Measurements from ENCODE around the gene ANKS1A. TPM values are rescaled to one million over a fixed set of nuclear protein-coding genes. Genes with fewer than 3 reads are reported as not detected.
A peak's percentile ranks its signal among the peaks of the same experiment; 100 is the strongest.

ANKS1A gene
- total RNA-seq, 1 experiment from 2014 or later: 28.5 TPM

GRCh38 chr6:34887753-34888513 is 1.1 kb upstream of the ANKS1A start, which contains the start of gene TAF11:
Gene TAF11, minus strand, starts transcription at chr6:34888042. Its CDS starts 85 bp downstream, at chr6:34887957.
- TSS peak; percentile 81 for BruUV-seq (replicated peaks)
- H3K36me3 ChIP-seq (ENCODE audit: low read depth): no peaks in the 10 kb centered on the region
- TF ChIP-seq CTCF (conservative IDR thresholded peaks at IDR 0.05) (no peak), EZH2 (IDR thresholded peaks at IDR 0.05; ENCODE audit: low read depth) (no peak)
- ChIA-PET POLR2A (ENCODE audit: unreplicated experiment) (interaction anchor here (0.6 to 0.7 kb wide), 6 partner anchors 34 to 425 kb away, joined by 3 to 10 read pairs (median 4); no protein-coding TSS in a partner anchor), CTCF (interaction anchor here (0.6 kb wide), 1 partner anchor 724 kb away, joined by 4 read pairs; no protein-coding TSS in a partner anchor)
- peak; percentile 87 to 90 for DNase-seq
- peak within 1 kb of the TSS; percentile 91 for H3K4me3 ChIP-seq
- H4K20me1 ChIP-seq (ENCODE audit: insufficient read depth): peaks cover 19% of the 10 kb centered on the region
- H3K4me2 ChIP-seq: peak within 1 kb of the TSS; percentile 80
- peak within 1 kb of the TSS; percentile 57 for H3K27ac ChIP-seq
- peaks cover 21% of the 10 kb centered on the region for H3K4me1 ChIP-seq (replicated peaks; ENCODE audit: insufficient read depth)
- no peaks in the 10 kb centered on the region for H3K9me3 ChIP-seq (ENCODE audit: insufficient read depth, low read depth)
- peak within 1 kb of the TSS; percentile 92 for H2AFZ ChIP-seq
- H3K9me2 ChIP-seq (ENCODE audit: insufficient read depth): no peaks in the 10 kb centered on the region
- intact Hi-C loops (cut with micrococcal nuclease; ENCODE audit: unreplicated experiment): loop anchor here (1.0 kb wide), 2 partner anchors 96 to 131 kb away; partner anchors contain the start of genes BLTP3A and SNRPC
- no peaks in the 10 kb centered on the region for H3K27me3 ChIP-seq (ENCODE audit: insufficient read depth, low read depth)
- peaks cover 81% of the 10 kb centered on the region for H3K79me2 ChIP-seq (ENCODE audit: low read depth)
- H3F3A ChIP-seq (ENCODE audit: insufficient read depth, low read depth): peaks cover 22% of the 10 kb centered on the region

- H3K79me2 ChIP-seq (ENCODE audit: low read depth): peaks cover 81% of the 10 kb centered on the region
- H3K27ac ChIP-seq: peak overlapping the region; percentile 57
- no peak for DNase-seq
- TF ChIP-seq CTCF (conservative IDR thresholded peaks at IDR 0.05) (no peak), EZH2 (IDR thresholded peaks at IDR 0.05; ENCODE audit: low read depth) (no peak)
- peaks cover 21% of the 10 kb centered on the region for H3K4me1 ChIP-seq (replicated peaks; ENCODE audit: insufficient read depth)
- no peaks in the 10 kb centered on the region for H3K9me3 ChIP-seq (ENCODE audit: insufficient read depth, low read depth)
- H4K20me1 ChIP-seq (ENCODE audit: insufficient read depth): peaks cover 18% of the 10 kb centered on the region
- no peaks in the 10 kb centered on the region for H3K36me3 ChIP-seq (ENCODE audit: low read depth)
- peaks cover 17% of the 10 kb centered on the region; the same call in 1 of the 2 replicates for H3F3A ChIP-seq (ENCODE audit: insufficient read depth, low read depth)
- no TSS peak for BruUV-seq (replicated peaks)
- peak overlapping the region; percentile 92 for H2AFZ ChIP-seq
- ChIA-PET POLR2A (ENCODE audit: unreplicated experiment) (interaction anchor here (0.6 to 0.7 kb wide), 4 partner anchors 97 to 426 kb away, joined by 3 to 5 read pairs (median 4); no protein-coding TSS in a partner anchor), CTCF (interaction anchor here (0.6 kb wide), 1 partner anchor 724 kb away, joined by 4 read pairs; no protein-coding TSS in a partner anchor)
- H3K4me3 ChIP-seq: peak overlapping the region; percentile 91
- H3K27me3 ChIP-seq (ENCODE audit: insufficient read depth, low read depth): no peaks in the 10 kb centered on the region
- no peaks in the 10 kb centered on the region for H3K9me2 ChIP-seq (ENCODE audit: insufficient read depth)
- peak overlapping the region; percentile 80 for H3K4me2 ChIP-seq
- intact Hi-C loops (cut with micrococcal nuclease; ENCODE audit: unreplicated experiment): loop anchor here (1.0 kb wide), 2 partner anchors 96 to 131 kb away; partner anchors contain the start of genes BLTP3A and SNRPC
These were observed 570 bp upstream of the ANKS1A start for GRCh38 chr6:34888514-34888856.

- H3K27ac ChIP-seq: no peak overlapping the region
- POLR2A ChIA-PET (ENCODE audit: unreplicated experiment): no interaction called here
- peak overlapping the region; percentile 93 for H3K4me2 ChIP-seq
- BruUV-seq (replicated peaks): no TSS peak
- no peaks in the 10 kb centered on the region for H3K36me3 ChIP-seq (ENCODE audit: low read depth)
- H4K20me1 ChIP-seq (ENCODE audit: insufficient read depth): peaks cover 10% of the 10 kb centered on the region
- no peaks in the 10 kb centered on the region for H3K27me3 ChIP-seq (ENCODE audit: insufficient read depth, low read depth)
- H3K4me1 ChIP-seq (replicated peaks; ENCODE audit: insufficient read depth): peaks cover 21% of the 10 kb centered on the region
- no peaks in the 10 kb centered on the region for H3K9me3 ChIP-seq (ENCODE audit: insufficient read depth, low read depth)
- no peak for DNase-seq
- peaks cover under 1% of the 10 kb centered on the region; the same call in 1 of the 2 replicates for H3F3A ChIP-seq (ENCODE audit: insufficient read depth, low read depth)
- peak overlapping the region; percentile 91 for H3K4me3 ChIP-seq
- CTCF ChIA-PET: no interaction called here
- intact Hi-C loops (cut with micrococcal nuclease; ENCODE audit: unreplicated experiment): no loop called here
- TF ChIP-seq EZH2 (IDR thresholded peaks at IDR 0.05; ENCODE audit: low read depth) (no peak), CTCF (conservative IDR thresholded peaks at IDR 0.05) (no peak)
- no peaks in the 10 kb centered on the region for H3K9me2 ChIP-seq (ENCODE audit: insufficient read depth)
- H2AFZ ChIP-seq: peak overlapping the region; percentile 92; the same call in 1 of the 2 replicates
- H3K79me2 ChIP-seq (ENCODE audit: low read depth): peaks cover 81% of the 10 kb centered on the region
These were observed 1.5 kb downstream of the ANKS1A start for GRCh38 chr6:34890533-34890925.

All from PC-9 (cell line).